Measurements from ENCODE around the gene QDPR. TPM values are rescaled to one million over a fixed set of nuclear protein-coding genes. Genes with fewer than 3 reads are reported as not detected.

QDPR gene
- total and polyA plus RNA-seq, 10 of the 15 experiments (the other 5 are each of a cell fraction or from before 2014, with no cell fraction given) = 3.0 to 27.7 (median 11.8) TPM

DNA sequence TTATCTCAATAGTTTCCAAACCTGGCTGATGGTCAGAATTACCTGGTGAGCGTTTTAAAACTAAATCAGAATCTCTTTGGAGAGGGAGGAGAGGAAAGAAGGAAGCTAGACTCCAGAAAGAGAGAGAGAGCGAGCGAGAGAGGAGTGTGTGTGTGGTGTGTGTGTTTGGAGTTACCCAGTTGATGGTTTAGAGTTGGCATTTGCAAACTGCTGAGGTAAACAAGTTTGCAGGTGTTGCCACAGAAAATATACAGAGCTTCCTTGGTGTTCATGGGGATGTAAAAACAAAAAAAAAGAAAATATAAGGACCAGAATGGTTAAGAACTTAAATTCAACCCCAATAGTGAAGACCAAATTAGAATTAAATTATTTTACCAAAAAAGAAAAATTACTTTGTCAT lies 38.7 kb upstream of the QDPR start (continued):
- TF ChIP-seq SKIL (IDR thresholded peaks at IDR 0.05; ENCODE audit: low read depth, poor library complexity, severe bottlenecking) = no peak
- no peak for TF ChIP-seq RAD21 (IDR thresholded peaks at IDR 0.05; ENCODE audit: insufficient read depth, low read depth, low read length)
- TF ChIP-seq RAD51 (IDR thresholded peaks at IDR 0.05) = no peak
- TF ChIP-seq MTA3 (IDR thresholded peaks at IDR 0.05; ENCODE audit: borderline replicate concordance, low read length) = no peak
- no peak for TF ChIP-seq HCFC1 (IDR thresholded peaks at IDR 0.05; ENCODE audit: low read length)
- TF ChIP-seq, protein P1, sequence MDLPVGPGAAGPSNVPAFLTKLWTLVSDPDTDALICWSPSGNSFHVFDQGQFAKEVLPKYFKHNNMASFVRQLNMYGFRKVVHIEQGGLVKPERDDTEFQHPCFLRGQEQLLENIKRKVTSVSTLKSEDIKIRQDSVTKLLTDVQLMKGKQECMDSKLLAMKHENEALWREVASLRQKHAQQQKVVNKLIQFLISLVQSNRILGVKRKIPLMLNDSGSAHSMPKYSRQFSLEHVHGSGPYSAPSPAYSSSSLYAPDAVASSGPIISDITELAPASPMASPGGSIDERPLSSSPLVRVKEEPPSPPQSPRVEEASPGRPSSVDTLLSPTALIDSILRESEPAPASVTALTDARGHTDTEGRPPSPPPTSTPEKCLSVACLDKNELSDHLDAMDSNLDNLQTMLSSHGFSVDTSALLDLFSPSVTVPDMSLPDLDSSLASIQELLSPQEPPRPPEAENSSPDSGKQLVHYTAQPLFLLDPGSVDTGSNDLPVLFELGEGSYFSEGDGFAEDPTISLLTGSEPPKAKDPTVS (IDR thresholded peaks at IDR 0.05; ENCODE audit: low read depth, low read length) = no peak
- TF ChIP-seq, protein P2, sequence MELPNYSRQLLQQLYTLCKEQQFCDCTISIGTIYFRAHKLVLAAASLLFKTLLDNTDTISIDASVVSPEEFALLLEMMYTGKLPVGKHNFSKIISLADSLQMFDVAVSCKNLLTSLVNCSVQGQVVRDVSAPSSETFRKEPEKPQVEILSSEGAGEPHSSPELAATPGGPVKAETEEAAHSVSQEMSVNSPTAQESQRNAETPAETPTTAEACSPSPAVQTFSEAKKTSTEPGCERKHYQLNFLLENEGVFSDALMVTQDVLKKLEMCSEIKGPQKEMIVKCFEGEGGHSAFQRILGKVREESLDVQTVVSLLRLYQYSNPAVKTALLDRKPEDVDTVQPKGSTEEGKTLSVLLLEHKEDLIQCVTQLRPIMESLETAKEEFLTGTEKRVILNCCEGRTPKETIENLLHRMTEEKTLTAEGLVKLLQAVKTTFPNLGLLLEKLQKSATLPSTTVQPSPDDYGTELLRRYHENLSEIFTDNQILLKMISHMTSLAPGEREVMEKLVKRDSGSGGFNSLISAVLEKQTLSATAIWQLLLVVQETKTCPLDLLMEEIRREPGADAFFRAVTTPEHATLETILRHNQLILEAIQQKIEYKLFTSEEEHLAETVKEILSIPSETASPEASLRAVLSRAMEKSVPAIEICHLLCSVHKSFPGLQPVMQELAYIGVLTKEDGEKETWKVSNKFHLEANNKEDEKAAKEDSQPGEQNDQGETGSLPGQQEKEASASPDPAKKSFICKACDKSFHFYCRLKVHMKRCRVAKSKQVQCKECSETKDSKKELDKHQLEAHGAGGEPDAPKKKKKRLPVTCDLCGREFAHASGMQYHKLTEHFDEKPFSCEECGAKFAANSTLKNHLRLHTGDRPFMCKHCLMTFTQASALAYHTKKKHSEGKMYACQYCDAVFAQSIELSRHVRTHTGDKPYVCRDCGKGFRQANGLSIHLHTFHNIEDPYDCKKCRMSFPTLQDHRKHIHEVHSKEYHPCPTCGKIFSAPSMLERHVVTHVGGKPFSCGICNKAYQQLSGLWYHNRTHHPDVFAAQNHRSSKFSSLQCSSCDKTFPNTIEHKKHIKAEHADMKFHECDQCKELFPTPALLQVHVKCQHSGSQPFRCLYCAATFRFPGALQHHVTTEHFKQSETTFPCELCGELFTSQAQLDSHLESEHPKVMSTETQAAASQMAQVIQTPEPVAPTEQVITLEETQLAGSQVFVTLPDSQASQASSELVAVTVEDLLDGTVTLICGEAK (IDR thresholded peaks at IDR 0.05; ENCODE audit: borderline replicate concordance) = no peak
- TF ChIP-seq, protein P3, sequence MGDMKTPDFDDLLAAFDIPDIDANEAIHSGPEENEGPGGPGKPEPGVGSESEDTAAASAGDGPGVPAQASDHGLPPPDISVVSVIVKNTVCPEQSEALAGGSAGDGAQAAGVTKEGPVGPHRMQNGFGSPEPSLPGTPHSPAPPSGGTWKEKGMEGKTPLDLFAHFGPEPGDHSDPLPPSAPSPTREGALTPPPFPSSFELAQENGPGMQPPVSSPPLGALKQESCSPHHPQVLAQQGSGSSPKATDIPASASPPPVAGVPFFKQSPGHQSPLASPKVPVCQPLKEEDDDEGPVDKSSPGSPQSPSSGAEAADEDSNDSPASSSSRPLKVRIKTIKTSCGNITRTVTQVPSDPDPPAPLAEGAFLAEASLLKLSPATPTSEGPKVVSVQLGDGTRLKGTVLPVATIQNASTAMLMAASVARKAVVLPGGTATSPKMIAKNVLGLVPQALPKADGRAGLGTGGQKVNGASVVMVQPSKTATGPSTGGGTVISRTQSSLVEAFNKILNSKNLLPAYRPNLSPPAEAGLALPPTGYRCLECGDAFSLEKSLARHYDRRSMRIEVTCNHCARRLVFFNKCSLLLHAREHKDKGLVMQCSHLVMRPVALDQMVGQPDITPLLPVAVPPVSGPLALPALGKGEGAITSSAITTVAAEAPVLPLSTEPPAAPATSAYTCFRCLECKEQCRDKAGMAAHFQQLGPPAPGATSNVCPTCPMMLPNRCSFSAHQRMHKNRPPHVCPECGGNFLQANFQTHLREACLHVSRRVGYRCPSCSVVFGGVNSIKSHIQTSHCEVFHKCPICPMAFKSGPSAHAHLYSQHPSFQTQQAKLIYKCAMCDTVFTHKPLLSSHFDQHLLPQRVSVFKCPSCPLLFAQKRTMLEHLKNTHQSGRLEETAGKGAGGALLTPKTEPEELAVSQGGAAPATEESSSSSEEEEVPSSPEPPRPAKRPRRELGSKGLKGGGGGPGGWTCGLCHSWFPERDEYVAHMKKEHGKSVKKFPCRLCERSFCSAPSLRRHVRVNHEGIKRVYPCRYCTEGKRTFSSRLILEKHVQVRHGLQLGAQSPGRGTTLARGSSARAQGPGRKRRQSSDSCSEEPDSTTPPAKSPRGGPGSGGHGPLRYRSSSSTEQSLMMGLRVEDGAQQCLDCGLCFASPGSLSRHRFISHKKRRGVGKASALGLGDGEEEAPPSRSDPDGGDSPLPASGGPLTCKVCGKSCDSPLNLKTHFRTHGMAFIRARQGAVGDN (IDR thresholded peaks at IDR 0.05) = no peak
